Testis (tissue), 3 donors: Measurements from ENCODE around the gene PSMA7. TPM values are rescaled to one million over a fixed set of nuclear protein-coding genes. Genes with fewer than 3 reads are reported as not detected.

Experiments
- DNase-seq: peaks from one replicate; pipeline ENCODE4 v3.0.0-alpha.2; 2019
- H3K27ac ChIP-seq, 2 donors: fragments of 200-600 bp; sonication (generic); one replicate each; pipeline ENCODE4 v1.5.1; 2019
- H3K27me3 ChIP-seq: fragments of 200-600 bp; sonication (generic); one replicate; pipeline ENCODE4 v1.5.1; 2019
- H3K36me3 ChIP-seq: fragments of 200-600 bp; sonication (generic); one replicate; pipeline ENCODE4 v1.5.1; 2017; ENCODE audit warnings: low read depth; ENCODE audit errors: missing control alignments
- H3K4me1 ChIP-seq: fragments of 200-600 bp; sonication (generic); one replicate; pipeline ENCODE4 v1.5.1; 2019
- H3K4me3 ChIP-seq, 2 donors: fragments of 200-600 bp; sonication (generic); one replicate each; pipeline ENCODE4 v1.5.1; 2017 to 2019
- H3K9me3 ChIP-seq: fragments of 200-600 bp; sonication (generic); one replicate; pipeline ENCODE4 v1.5.1; 2017
- CTCF ChIP-seq, 3 experiments: fragments of 450-650 bp in 2 of 3; fragments of 200-600 bp in 1 of 3; sonication (generic) in 1 of 3; IDR thresholded peaks; one replicate each; pipeline ENCODE4 v1.5.1; 2016 to 2019; ENCODE audit warnings: antibody characterized with exemption in 3 of 3, mild to moderate bottlenecking in 2 of 3, moderate library complexity in 1 of 3
- POLR2A ChIP-seq: fragments of 450-650 bp; IDR thresholded peaks from one replicate; pipeline ENCODE4 v1.6.1; 2017; ENCODE audit warnings: antibody characterized with exemption, mild to moderate bottlenecking, moderate library complexity
- WGBS, 2 donors: methylation state at CpG; one replicate each; pipeline ENCODE4 v1.1.5; 2018; 5-methylcytosine and 5-hydroxymethylcytosine counted together
- intact Hi-C: fragments of 100-400 bp; cut with DNase I; formaldehyde crosslinking; loops from one replicate; pipeline ENCODE4 v1.15.1; 2023; ENCODE audit warnings: low total_unique reads
- polyA plus RNA-seq: library from polyadenylated mRNA; stranded (reverse); fragments of 350-450 nt; fragmentation: Illumina TruSeq; extraction: RNeasy Lipid Tissue Mini Kit (QIAGEN cat#74804); gene quantifications from one replicate; pipeline ENCODE4 v1.2.3, GENCODE V29; 2014; ENCODE audit warnings: low read depth, low replicate concordance; ENCODE audit not compliant: insufficient read depth
- total RNA-seq, 2 donors: library from RNA; depleted of rRNA; stranded (reverse); fragments of >200 nt; gene quantifications; one replicate each; pipeline ENCODE4 v1.2.3, GENCODE V29; 2016

Gene PSMA7
- total and polyA plus RNA-seq, 3 donors from 2014 or later, result 124 to 203 (median 146) TPM

- Histone ChIP-seq H3K4me1 (no peaks in the 10 kb centered on the region), H3K27me3 (no peaks in the 10 kb centered on the region), H3K4me3 (no peak overlapping the region), H3K9me3 (no peaks in the 10 kb centered on the region), H3K27ac (no peak overlapping the region), H3K36me3 (no peaks in the 10 kb centered on the region)
- DNase-seq, result no peak
- 88 to 92% methylated on average over 7 to 25 of the region's 25 CpGs for WGBS, 2 donors
- intact Hi-C loops, result no loop called here
- TF ChIP-seq CTCF (IDR thresholded peaks at IDR 0.05) (no peak), POLR2A (no peak)
These were observed 22.7 kb upstream of the PSMA7 start for GRCh38 chr20:62165762-62166399.

- Histone ChIP-seq H3K27ac (no peak overlapping the region), H3K27me3 (no peaks in the 10 kb centered on the region), H3K9me3 (no peaks in the 10 kb centered on the region), H3K36me3 (no peaks in the 10 kb centered on the region), H3K4me3 (no peak overlapping the region), H3K4me1 (no peaks in the 10 kb centered on the region)
- DNase-seq, result no peak
- WGBS, 2 donors, result 90 to 93% methylated on average over 36 to 41 of the region's 41 CpGs
- intact Hi-C loops, result no loop called here
- TF ChIP-seq POLR2A (no peak), CTCF (IDR thresholded peaks at IDR 0.05) (no peak)
These were observed 21.9 kb upstream of the PSMA7 start for GRCh38 chr20:62164879-62165761.

GRCh38 chr20:62163986-62164762 is 21.0 kb upstream of the PSMA7 start:
- Histone ChIP-seq H3K9me3 (no peaks in the 10 kb centered on the region), H3K27ac (no peak overlapping the region), H3K27me3 (no peaks in the 10 kb centered on the region), H3K4me3 (no peak overlapping the region), H3K36me3 (no peaks in the 10 kb centered on the region), H3K4me1 (no peaks in the 10 kb centered on the region)
- DNase-seq, result no peak
- intact Hi-C loops, result no loop called here
- WGBS, 2 donors, result 90 to 93% methylated on average over 24 to 29 of the region's 29 CpGs
- no peak for TF ChIP-seq POLR2A
- no peak for TF ChIP-seq CTCF (IDR thresholded peaks at IDR 0.05)

- Histone ChIP-seq H3K36me3 (no peaks in the 10 kb centered on the region), H3K9me3 (no peaks in the 10 kb centered on the region), H3K27me3 (no peaks in the 10 kb centered on the region), H3K27ac (no peak overlapping the region), H3K4me3 (no peak overlapping the region), H3K4me1 (no peaks in the 10 kb centered on the region)
- no peak for TF ChIP-seq POLR2A
- no peak for TF ChIP-seq CTCF (IDR thresholded peaks at IDR 0.05)
- WGBS, 2 donors, result 94% methylated on average over 6 to 21 of the region's 25 CpGs
- no peak for DNase-seq
- intact Hi-C loops, result no loop called here
These were observed 20.3 kb upstream of the PSMA7 start for GRCh38 chr20:62163485-62163865.
